G401 (cell line): ENCODE measurements around the gene ZNRF3. TPM values are rescaled to one million over a fixed set of nuclear protein-coding genes. Genes with fewer than 3 reads are reported as not detected.
"Not testable (repeated sequence)": the region's sequence is repeated elsewhere in the genome, so short reads cannot be mapped to it uniquely, and the experiment has no call there.

Experiments
- DNase-seq: peaks from one replicate; pipeline ENCODE4 v3.0.0-alpha.2; 2015; ENCODE audit warnings: low spot score
- in situ Hi-C: cut with HindIII; loops from 2 replicates; pipeline ENCODE4 v1.10.0; 2016; ENCODE audit warnings: low sequenced_read_pairs, mixed read lengths
- total RNA-seq: library from RNA; depleted of rRNA; stranded (reverse); fragments of >200 nt; shearing (Covaris generic); gene quantifications from 2 replicates; pipeline ENCODE4 v1.2.3, GENCODE V29; 2014

Gene ZNRF3
- total RNA-seq, 1 experiment from 2014 or later, result 13.8 TPM

- no peak for DNase-seq
- in situ Hi-C loops, result no loop called here
Observed at GRCh38 chr22:28883657-28883916, 215 bp downstream of the ZNRF3 start.

- no peak for DNase-seq
- in situ Hi-C loops, result no loop called here
Observed at GRCh38 chr22:28883917-28884746, 760 bp downstream of the ZNRF3 start.

DNA sequence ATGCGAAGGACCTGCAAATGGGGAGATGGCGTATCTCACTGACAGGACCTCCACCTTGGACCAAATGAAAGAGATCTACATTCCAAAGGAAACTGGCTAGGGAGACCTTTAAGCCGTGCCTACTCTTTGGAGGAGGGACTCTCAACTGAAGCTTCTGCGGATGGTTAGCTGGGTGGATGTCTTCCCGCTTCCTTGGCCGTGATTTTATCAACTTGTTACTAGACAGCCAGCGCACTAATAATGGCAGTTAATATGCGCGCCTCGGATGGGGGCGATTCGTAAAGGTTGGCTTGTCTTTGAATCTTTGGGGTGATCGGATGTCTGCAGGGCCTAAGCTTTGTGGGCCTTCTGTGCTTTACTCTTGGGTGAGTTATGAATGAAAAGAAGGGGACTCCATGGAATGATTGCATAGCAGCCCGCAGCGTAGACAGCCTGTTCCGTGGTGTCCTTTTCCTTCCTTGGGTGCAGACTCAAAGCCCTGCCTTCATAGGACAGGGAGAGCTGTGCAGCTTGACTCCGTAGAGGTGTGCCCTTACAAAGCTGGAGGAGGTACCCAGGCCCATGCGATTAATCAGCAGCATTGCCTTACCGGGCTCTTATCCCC, 1.5 kb downstream of the ZNRF3 start:
- in situ Hi-C loops, result no loop called here
- DNase-seq, result no peak

DNA sequence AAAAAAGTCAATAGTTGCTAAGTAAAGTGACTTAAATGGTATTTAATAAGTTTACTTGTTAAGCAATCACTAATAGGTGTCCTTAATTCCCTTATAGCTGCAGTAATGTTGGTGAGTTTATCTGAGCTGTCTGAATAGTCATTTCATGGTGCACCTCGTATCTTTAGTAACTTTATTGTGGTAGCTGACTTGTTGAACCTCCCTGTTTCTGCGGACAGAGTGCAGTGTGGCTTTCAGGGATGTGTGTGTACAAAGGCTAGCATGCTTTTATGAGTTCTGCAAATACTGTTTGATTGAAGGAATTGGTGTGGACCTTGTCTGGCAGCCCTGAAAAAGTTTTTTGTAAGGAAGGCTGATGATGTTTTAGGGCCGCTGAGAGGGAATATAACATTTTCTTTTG, 2.6 kb downstream of the ZNRF3 start:
- in situ Hi-C loops, result no loop called here
- DNase-seq, result no peak

DNA sequence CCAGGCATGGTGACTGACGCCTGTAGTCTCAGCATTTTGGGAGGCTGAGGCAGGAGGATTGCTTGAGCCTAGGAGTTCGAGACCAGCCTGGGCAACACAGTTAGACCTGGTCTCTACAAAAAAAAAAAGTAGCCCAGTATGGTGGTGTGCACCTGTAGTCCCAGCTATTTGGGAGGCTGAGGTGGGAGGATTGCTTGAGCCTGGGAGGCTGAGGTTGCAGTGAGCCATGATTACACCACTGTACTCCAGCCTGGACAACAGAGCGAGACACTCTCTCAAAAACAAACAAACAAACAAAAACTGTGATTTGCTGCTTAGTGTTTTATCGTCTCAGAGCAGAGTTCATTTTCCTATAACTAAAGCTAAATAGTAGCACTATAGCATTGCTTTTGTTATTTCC, 3.3 kb downstream of the ZNRF3 start:
- DNase-seq, in situ Hi-C loops: not testable (repeated sequence)

DNA sequence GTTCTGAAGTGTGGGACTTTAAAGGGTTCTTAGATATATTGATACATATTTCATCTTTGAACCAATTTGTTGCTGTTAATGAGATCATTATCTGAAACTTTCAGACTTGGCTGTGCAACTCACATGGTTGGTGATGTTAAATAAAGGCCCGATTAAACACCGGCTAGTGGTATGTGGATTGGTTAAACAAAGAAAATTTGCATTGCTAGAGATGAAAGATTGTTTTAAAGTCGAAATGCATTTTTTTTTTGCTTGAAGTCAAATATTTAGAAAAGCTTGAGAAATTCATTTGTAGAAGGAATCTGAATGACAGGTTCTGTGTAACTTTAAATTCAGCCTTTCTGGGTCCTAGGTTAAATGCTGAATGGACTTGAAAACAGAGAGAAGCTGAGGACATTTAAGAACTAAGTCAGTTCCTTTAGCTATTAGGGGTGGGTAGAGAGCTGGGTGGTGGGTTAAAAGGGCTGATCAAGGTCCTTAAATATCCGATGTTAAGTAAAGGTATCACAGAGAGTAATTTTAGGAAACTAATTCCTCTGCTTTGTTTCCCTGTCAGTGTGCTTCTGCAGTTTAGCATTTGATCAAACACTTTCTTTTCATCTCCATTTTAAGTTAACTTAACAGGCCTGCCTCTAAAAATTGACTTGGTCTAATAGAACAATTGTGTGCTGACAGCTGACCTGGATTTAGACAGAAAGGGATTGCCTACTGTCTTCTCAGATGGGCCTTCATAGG, 4.5 kb downstream of the ZNRF3 start:
- in situ Hi-C loops, result no loop called here
- no peak for DNase-seq

DNA sequence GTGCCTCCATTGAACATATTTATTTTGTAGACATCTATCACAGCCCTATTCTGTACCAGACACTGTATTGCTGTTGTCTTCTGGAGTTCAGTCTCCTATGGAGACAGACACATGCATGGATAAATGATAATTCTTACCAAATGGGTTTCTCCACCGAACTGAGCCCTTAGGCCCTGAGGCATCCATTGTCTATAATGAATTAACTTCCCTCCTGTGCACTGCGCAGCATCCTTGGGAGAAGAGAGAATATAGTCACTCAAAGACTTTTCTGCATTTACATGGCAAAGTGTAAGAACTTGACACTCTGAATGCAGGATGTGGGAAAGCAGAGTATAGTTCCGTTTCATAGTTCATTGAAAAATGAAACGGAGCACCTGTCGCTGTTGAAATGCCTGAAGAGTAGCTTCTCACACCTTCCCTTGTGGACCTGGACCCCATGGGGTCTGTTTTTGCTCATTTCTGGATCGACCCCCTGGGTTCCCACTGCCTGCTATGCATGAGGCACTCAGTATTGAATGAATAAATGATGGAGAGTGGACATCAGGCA, 6.2 kb downstream of the ZNRF3 start:
- DNase-seq, result no peak
- in situ Hi-C loops, result no loop called here

- in situ Hi-C loops, result no loop called here
- no peak for DNase-seq
Observed at GRCh38 chr22:28891156-28891733, 7.9 kb downstream of the ZNRF3 start.

GRCh38 chr22:28892175-28892731, 8.9 kb downstream of the ZNRF3 start:
- in situ Hi-C loops, result no loop called here

DNA sequence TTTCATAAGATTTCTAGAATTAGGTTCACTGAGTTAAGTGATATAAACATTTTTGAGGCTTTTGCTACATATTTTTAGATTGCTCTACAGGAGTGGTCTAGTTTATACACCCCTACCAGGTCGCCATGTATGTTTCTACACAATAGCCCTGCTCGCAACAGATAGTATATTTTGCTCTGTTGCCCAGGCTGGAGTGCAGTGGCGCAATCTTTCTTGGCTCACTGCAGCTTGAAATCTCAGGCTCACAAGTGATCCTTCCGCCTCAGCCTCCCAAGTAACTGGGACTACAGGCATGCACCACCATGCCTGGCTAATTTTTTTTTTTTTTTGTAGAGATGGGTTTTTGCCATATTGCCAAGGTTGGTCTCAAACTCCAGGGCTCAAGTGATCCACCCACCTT, 10.4 kb downstream of the ZNRF3 start:
- in situ Hi-C loops, result no loop called here
- DNase-seq, result no peak

More at GRCh38 chr22:28892175-28892731, 8.9 kb downstream of the ZNRF3 start:
- no peak for DNase-seq

GRCh38 chr22:28894334-28894733, 11.0 kb downstream of the ZNRF3 start:
- in situ Hi-C loops, result no loop called here
- DNase-seq, result peak; percentile 99

GRCh38 chr22:28894807-28895206, 11.4 kb downstream of the ZNRF3 start:
- in situ Hi-C loops, result no loop called here
- no peak for DNase-seq

- in situ Hi-C loops, result no loop called here
Observed at GRCh38 chr22:28896611-28897010, 13.2 kb downstream of the ZNRF3 start.

DNA sequence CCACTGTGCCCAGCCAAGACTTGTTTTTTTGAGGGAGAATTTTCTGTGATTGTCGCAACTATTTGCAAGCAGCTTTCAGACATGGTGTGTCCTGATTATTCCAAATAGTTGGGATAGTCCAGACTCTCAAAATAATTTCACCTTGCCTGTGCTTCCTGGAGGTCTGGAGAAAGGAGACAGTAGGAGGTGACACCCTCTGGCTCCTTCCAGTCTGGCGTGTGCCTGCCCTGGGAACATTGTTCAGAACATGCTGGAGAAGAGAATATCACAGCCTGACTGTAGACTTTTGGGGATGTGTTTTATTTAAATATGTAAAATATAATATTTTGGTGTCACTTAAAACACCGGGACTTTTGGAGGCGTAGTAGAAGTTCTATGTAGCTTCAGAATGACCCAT, 14.9 kb downstream of the ZNRF3 start:
- DNase-seq, result peak; percentile 75
- in situ Hi-C loops, result no loop called here

More at GRCh38 chr22:28896611-28897010, 13.2 kb downstream of the ZNRF3 start:
- DNase-seq, result no peak

DNA sequence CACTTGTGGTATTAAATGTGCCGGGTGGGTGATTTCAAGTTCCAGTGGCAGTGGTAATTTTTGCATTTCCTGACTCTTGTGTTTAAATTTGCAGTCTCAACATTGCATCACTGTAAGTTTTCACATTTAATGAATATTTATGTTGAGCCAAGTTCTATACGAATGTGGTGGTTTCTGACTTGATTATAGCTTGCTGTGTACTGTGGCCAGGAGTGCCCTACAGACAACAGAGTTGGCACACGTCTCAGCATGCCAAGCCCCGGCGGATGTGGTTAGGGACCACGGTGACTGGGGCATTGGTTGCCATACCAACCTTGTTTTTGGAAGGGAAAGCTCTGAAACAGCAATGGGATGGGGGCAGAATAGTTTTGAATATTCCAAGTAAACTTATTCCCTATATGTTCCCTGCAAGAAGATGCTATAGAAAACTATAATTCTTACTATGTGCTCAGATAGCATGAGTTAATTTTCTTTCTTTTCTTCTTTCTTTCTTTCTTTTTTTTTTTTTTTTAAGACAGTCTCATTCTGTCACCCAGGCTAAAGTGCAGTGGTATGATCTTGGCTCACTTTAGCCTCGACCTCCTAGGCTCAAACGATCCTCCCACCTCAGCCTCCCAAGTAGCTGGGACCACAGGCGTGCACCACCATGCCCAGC, 16.0 kb downstream of the ZNRF3 start:
- peak; percentile 36 for DNase-seq
- in situ Hi-C loops, result no loop called here

GRCh38 chr22:28900379-28900925, 17.1 kb downstream of the ZNRF3 start:
- DNase-seq, result peak; percentile 74
- in situ Hi-C loops, result no loop called here

DNA sequence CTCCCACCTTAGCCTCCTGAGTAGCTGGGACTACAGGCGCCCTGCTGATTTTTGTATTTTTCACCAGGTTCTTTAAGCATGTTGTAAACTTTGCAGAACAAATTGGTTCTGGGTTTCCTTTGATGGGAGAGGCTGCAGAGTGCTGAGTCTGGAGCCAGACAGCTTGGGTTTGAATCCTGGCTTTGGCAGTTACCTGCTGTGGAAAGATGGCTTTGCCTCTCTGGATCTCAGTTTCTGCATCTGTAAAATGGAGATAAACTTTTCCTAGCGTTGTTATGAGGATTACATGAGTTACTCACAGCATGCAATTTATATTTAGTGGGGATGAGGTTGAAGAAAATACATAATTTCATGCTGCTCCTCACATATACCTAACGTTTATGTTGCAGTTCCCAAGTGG, 19.1 kb downstream of the ZNRF3 start:
- DNase-seq, result no peak
- in situ Hi-C loops, result no loop called here

- in situ Hi-C loops, result no loop called here
- DNase-seq, result no peak
Observed at GRCh38 chr22:28903080-28903479, 19.7 kb downstream of the ZNRF3 start.

DNA sequence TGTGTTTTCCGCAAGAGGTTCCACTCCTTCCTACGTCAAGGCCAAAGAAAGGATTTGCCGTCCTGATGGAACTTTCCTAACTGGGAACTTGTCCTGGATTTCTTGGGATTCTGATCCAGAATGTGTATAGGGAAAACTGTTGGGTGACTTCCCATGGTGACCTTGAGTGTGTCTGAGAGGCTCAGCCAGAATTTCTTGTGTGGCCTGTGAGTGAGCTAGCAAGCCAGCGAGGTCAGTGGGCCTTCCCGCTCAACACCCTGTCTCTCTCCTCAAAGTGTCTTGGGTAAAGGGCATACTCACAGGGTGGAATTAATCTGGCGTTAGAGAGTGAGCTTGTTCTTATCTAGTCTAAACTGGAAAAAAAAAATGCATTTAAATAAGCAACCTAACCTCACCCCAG, 20.4 kb downstream of the ZNRF3 start:
- no peak for DNase-seq
- in situ Hi-C loops, result no loop called here
